Loucy (cell line): ENCODE measurements around the gene SEZ6.

Experiments used
- CTCF ChIP-seq: fragments of 200-600 bp; sonication (generic); conservative IDR thresholded peaks from 2 replicates; pipeline ENCODE4 v1.5.1; 2014; ENCODE audit warnings: mild to moderate bottlenecking, antibody characterized with exemption, low read length
- EZH2phosphoT487 ChIP-seq: fragments of 200-600 bp; IDR thresholded peaks from 2 replicates; pipeline ENCODE4 v1.6.1; 2018; ENCODE audit warnings: antibody characterized with exemption, mild to moderate bottlenecking, moderate library complexity, borderline replicate concordance

DNA sequence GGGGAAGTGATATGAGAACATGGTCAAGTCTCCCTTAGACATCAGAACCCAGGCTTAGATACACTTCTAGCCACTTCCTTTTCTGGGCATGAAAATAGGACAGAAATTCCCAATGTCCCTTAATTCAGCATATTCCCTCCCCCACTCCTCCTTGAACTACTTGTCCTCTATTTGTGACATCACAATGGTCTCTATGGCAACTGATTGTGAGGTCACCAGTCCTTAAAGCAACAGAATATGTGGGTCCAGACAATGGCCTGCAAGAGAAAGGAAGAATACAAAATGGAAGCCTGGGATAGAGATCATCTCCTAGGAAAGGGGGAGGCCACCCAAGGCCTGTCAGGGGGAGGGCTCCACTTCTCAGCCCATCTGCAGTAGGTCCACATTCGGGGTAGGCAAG is 6.7 kb upstream of the SEZ6 start:
- TF ChIP-seq CTCF (no peak), EZH2phosphoT487 (no peak)
